ENCODE results near the gene ELFN2.

ELFN2 gene

DNA sequence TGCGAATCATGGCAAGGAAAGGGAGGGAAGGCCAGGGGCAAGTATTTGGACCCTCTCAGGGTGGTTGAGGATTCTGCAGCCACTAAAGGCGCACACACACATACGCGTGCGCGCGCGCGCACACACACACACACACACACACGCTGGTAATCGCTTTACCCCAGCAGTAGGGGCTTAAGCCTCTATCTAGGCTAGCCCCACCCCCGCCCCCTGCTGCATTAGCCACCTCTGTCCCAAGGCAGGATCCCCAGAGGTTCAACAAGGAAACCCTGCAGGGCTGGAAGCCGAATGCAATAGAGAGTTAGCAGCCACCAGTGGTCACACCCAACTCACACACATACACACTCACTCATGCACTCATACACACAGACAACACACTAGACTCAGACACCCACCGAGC is 28.6 kb upstream of the ELFN2 start:
- H3K4me3 ChIP-seq (ENCODE audit: low read depth, low read length) = no peak overlapping the region
- DNase-seq (ENCODE audit: low read depth) = no peak

DNA sequence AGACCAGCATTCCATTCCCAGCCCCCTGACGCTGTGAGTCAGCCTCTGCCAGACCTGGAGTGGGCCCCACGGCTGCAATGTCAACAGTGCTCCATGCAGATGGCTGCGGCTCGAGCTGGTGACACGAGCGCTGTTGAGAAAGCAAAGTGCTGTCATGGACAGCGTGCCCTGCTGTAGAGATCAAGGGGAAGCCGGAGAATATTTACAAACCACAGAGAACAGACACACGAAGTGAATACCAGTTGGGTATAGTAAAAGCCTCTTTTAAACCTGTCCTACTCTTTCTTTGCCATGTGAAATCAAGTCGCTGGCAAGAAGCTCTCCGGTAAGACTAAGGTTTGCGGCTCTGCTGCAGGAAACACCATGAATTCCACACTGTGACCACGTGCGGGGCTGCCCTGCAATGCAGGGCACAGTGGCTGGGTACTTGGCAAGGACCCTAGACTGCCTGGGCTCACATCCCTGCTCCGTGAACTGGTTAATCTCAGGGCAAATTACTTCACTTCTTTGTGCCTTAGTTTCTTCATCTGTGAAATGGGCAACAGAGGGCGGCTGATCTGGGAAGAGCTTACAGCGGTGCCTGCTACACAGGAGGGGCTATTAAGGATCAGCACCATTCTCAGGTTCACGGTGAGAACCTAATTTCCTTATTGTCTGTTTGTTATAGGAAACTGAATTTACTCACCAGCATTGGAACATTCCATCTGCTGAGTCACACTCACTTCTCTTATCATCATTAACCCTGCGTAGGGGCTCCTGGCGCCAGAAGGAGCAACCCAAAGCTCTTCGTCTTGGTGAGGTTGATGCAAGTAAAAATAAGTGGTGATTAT is 27.8 kb upstream of the ELFN2 start:
- no peak overlapping the region for H3K4me3 ChIP-seq (ENCODE audit: low read depth, low read length)
- peak; percentile 74 for DNase-seq (ENCODE audit: low read depth)

DNA sequence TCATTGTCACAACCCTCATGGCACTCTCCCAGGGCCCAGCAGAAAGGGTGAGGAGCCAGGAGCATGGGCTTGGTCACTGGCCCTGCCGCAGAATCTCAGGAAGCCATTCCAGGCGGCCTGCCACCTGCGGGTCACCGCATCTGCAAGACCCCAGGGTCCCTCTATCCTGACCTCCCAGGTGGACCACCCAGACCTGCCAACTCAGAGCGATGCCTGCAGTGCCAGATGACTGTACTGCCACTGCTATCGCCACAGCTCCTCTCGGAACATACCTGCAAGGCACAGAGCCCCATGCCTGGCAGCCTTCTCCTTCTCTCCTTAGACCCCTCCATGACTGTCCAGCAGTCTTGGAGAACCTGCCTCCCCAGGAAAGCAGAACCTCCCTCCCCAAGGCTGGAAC is 26.4 kb upstream of the ELFN2 start:
- no peak for DNase-seq (ENCODE audit: low read depth)
- no peak overlapping the region for H3K4me3 ChIP-seq (ENCODE audit: low read depth, low read length)

DNA sequence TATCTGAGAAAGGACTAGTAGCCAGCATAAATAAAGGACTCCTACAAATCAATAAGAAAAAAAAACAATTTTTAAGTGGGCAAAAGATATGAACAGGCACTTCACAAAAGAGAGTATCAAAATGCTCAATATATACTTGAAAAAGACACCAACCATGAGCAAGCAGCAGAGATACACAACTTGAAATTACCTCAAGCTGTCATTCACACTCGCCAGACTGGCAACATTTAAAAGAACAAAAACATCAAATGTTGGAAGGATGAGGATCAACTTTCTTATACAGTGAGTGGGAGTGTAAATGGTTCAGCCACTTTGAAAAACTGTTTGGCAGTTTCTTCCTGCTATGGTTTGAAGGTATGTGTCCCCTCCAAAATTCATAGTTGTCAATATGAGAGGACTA is 23.9 kb upstream of the ELFN2 start:
- no peak for DNase-seq (ENCODE audit: low read depth)

DNA sequence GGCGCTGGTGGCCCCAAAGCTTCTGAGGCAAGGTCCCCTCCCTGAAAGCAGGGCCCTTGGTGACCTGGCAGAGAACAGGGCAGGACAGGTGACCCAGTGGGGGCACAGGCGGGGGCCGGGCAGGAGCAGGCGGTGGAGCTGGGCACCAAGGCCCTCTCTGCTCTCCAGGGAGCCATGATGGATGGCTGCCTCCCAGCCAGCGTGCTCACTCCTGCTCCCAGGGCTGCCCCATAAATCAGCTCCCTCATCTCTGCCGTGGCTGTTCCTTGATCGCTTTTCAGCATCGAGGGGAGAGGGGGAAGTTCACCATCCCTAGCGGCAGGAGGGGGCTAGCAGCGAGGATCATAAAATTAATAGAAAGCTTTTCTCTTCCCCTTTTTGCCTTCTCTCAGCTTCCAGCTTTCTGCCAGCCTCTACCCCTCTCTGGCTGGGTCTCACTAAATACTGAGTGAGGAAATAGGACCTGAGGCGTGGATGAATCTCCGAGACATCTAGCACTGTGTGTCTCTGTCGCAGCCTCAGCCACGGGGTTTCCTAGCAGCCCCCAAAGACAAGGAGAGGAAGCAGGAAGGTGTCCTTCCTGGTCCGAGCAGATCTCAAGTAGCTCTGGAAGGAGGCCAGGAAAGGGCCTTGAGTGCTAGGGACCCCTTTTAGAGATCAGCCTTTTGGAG is 22.2 kb upstream of the ELFN2 start:
- DNase-seq (ENCODE audit: low read depth) = no peak
- no peak overlapping the region for H3K4me3 ChIP-seq (ENCODE audit: low read depth, low read length)

More for the DNA sequence above, 23.9 kb upstream of the ELFN2 start:
- no peak overlapping the region for H3K4me3 ChIP-seq (ENCODE audit: low read depth, low read length)

DNA sequence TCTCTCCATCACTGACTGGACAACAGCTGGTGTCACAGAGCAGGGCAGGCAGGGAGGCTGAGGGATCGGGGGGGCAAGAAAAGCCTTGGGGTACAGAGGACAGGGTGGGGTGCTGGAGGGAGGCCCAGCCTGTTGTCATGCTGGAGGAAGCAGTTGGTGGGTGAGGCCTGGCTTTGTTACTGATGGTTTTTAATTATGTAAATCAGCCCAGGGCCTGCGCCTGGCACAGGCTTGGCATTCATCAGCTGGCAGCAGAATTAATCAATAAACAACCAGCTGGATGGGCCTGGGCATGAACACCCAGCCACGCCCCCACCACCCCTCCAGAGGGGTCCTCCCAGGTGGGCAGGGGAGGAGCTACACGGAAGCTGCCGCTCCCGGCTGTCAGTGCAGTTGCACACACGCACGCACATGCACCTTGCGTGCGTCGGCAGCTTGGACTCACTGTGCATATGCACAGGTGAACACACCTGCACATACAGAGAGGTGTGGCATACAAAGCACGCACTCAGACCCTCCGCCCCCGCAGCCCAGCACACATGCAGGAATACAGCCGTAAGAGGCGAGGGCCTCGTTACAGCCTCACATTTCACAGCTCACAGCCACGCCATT is 21.3 kb upstream of the ELFN2 start:
- DNase-seq (ENCODE audit: low read depth) = no peak
- no peak overlapping the region for H3K4me3 ChIP-seq (ENCODE audit: low read depth, low read length)

DNA sequence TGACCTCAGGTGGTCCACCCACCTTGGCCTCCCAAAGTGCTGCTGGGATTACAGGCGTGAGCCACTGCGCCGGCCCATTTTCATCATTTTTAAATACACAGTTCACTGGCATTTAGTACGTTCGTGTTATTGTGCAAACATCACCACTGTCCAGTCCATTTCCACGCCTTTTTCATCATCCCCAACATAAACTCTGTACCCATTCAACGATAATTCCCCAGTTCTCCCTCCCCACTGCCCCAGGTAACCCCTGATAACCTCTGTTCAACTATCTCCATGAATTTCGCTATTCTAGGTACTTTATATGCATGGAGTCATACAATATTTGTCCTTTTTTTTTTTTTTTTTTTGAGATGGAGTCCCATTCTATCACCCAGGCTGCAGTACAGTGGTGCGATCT is 18.2 kb upstream of the ELFN2 start:
- no peak for DNase-seq (ENCODE audit: low read depth)
- no peak overlapping the region for H3K4me3 ChIP-seq (ENCODE audit: low read depth, low read length)

DNA sequence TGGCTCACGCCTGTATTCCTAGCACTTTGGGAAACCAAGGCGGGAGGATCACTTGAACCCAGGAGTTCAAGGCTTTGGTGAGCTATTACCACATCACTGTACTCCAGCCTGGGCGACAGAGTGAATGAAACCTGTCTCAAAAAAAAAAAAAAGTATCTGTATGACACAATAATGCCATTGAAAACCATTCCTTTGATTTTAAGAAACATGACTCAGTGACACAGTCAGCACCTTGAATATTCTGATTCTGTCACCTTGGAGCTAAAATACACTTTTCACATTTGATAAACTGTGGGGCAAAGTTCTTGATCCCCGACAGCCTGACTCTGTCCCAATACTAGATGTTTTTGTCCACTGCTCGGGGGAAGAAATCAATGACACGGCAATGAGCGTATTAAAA is 16.7 kb upstream of the ELFN2 start:
- no peak overlapping the region for H3K4me3 ChIP-seq (ENCODE audit: low read depth, low read length)
- no peak for DNase-seq (ENCODE audit: low read depth)

DNA sequence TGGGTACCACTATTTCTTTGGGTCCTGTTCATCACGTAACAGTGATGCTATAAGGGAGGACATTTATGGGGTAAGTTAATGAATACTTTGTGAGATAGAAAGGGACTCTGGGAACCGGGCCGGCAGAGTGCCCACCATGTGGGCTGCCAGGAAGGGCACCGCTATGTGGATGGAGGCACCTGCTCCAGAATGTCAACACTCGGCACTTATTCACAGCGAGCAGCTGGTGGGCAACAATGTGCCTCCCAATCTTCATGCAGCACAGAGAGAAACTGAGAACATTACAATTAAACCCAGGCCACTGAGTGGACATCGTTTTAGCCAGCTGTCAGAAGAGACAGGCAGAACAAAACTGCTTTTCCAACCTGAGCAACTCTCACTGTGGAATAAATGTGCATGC is 15.8 kb upstream of the ELFN2 start:
- no peak for DNase-seq (ENCODE audit: low read depth)

DNA sequence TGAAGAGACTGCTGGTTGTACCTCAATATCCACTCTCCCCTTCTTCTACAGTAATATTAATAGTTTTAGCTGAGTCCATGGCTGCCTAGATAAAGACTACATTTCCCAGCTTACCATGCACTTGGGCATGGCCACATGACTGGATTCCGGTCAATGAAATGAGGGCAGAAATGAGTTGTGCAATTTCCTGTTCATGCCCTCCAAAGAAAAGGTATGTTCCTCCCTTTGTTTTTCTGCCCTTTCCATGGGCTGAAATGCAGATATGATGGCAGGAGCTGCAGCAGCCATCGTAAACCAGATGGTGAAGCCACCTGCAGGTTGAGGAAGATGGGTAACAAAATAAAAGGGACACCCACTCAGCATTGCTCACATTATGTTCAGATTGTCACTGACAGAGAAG is 15.3 kb upstream of the ELFN2 start:
- DNase-seq (ENCODE audit: low read depth) = no peak
- no peak overlapping the region for H3K4me3 ChIP-seq (ENCODE audit: low read depth, low read length)

More for the DNA sequence above, 15.8 kb upstream of the ELFN2 start:
- no peak overlapping the region for H3K4me3 ChIP-seq (ENCODE audit: low read depth, low read length)

DNA sequence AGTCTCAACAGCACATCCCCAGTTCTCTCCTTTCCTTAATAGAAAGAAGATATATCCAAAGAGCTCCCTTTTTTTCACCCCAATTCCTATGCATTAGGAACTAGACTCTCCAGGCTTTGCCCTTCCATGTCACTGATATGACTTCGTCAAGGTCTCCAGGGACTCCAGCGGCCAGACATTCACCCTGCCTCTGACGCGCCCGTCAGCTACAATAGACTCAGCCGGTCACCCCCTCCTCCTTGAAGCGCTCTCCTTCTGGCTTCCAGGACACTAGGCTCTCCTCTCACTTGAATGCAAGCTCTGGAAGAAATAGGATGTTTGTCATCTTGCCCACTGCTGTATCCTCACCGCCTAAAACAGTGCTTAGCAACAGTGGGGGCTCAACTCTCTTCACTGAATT is 14.9 kb upstream of the ELFN2 start:
- no peak overlapping the region for H3K4me3 ChIP-seq (ENCODE audit: low read depth, low read length)
- DNase-seq (ENCODE audit: low read depth) = no peak

DNA sequence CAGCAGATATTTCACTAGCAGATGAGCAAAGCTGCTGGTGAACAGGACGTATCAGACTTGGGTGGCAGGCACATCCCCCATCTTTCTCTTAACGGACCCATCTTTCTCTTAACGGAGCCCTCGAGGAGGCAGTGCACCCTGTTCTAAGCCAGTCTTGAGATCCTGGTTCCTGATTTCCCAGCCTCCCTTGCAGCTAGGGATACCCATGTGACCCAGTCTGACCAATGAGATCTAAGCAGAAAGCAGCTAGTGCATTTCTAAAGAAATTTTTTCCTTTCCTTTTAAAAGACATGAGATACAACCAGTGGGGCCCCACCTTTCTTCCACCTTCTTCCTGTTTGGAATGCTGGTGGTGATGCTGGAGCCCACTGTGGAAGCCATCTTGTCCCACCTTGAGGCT is 13.6 kb upstream of the ELFN2 start:
- no peak for DNase-seq (ENCODE audit: low read depth)

DNA sequence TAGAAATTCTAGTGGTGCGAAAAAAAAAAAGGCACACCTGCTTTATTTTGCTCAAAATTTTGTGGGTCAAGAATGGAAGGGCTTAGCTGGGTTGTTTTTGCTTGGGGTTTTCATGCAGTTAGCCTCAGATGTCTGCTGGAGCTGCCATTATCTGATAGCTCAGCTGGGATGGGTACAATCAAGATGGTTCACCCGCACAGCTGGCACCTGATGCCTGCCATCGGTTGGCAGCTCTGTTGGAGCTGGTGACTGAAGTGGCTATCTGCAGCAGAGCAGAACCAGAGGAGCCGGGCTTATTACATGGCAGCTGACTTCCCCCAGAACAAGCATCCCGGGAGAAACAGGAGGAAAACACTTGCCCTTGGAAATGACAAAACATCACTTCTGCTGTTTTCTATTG is 12.1 kb upstream of the ELFN2 start:
- no peak for DNase-seq (ENCODE audit: low read depth)
- no peak overlapping the region for H3K4me3 ChIP-seq (ENCODE audit: low read depth, low read length)

More for the DNA sequence above, 13.6 kb upstream of the ELFN2 start:
- H3K4me3 ChIP-seq (ENCODE audit: low read depth, low read length) = no peak overlapping the region

DNA sequence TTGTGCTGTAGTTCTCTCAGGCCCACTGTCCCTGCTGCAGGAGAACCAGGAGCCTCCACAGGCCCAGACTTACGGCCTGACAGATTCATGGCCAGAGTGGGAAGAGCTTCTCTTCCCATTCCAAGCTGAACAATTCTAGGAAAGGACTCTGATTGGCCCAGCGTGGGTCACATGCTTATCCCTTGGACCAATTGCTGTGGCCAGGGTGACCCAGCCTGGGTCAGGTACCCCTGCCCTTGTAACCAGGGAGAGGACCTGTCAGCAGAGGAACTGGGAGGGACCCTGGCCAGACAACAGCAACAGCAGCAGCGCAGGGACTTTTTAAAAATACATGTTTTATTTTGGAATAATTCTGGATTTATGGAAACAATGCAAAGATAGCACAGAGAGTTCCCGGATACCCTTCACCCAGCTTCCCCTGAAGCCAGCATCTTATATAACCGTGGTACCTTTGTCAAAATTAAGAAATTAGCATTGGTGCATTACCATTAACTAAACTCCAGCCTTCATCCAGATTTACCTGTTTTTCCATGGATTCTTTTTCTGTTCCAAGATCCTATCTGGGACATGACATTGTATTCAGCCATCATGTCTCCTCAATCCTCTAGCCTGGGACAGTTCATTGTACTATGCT is 8.8 kb upstream of the ELFN2 start:
- no peak overlapping the region for H3K4me3 ChIP-seq (ENCODE audit: low read depth, low read length)

DNA sequence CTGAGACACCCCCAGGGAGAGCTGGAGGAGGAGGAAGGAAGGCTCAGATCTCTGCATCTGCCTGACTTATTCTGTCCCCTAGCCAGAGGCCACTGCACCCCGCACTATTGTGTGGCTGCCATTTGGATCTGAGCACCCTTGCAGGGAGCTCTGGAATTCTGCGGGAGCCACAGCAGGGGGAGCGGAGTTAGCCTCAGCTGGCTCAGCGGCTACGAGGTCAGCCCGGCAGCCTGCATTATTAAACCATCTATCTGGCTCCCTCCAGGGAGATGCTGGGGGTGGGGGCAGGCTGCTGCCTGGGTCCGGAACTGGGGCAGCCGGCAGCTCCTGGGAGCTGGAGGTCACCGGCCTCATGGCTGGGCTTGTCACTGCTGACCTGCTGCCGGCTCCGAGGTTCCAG is 6.5 kb upstream of the ELFN2 start:
- no peak for DNase-seq (ENCODE audit: low read depth)
- H3K4me3 ChIP-seq (ENCODE audit: low read depth, low read length) = no peak overlapping the region

More for the DNA sequence above, 8.8 kb upstream of the ELFN2 start:
- no peak for DNase-seq (ENCODE audit: low read depth)

DNA sequence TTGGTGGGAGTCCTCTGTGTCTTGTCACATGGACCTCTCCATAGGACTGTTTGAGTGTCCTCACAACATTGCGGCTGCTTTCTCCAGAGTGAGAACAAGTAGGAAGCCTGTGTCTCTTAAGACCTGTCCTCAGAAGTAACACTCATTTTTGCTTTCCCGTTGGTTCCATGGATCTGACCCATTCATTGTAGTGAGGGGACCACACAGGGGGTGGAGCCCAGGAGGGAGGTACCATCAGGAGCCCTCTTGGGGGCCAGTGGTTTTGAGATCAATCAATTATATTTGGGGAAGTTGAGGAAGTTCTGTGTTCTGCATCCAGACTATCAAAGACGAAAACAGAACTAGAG is 5.4 kb upstream of the ELFN2 start:
- H3K4me3 ChIP-seq (ENCODE audit: low read depth, low read length) = no peak overlapping the region
- DNase-seq (ENCODE audit: low read depth) = no peak

DNA sequence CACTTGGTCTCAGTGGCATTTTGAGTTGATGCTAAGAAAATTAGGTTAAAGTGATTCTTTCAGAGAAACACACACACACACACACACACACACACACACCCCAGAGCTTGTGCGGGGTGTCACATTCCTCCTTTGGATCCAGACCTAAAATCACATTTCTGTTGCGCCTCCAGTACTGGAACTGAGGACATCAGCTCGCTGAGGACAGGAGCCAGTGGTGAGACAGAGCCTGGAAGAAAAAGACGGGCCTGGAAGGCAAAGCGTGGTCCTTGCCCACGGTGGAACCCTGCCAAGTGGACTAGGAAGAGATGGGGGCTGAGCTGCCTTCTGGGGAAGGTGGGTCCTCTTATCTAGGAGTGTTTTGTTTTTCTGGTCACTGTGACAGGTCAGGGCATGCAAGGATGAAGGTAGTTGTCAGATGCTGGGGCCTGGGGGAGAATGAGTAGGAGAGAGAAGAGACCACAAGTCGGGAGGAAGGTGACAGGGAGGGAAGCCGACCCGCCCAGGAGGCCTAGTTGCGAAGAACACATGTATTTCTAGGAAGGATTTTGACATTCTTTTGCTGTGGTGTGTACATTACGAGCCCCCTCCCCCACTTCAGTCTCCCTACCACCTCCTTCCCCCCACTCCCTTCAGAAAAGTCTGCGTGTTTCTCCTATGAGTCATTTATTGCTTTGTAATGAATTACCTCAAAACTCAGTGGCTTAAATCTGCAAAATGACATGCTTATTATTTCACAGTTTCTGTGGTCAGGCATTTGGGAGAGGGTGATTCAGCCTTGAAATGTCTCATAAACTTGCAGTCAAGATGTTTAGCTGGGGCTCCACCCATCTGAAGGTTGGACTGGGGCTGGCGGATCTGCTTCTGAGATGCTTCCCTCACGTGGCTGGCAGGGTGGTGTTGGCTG is 4.8 kb upstream of the ELFN2 start:
- H3K4me3 ChIP-seq (ENCODE audit: low read depth, low read length) = no peak overlapping the region
- peak; percentile 95 for DNase-seq (ENCODE audit: low read depth)

DNA sequence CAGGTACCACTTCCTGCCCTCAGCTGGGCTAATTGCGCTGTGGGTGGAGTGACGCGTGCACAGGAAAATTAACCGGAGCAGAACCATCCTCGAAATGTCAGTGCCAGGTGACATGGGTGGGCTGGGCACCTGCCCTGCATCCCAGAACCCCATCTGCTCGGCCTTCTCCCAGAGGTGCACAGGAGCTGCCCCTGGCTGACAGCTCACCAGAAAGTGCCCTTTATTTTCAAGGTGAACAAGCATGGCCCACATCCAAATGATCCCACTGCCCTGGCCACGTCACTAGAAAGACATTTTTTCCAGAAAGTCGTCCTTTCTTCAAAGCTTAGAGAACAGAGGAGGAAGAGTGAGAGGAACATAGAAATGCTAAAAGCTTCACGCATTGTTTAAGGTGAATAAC is 4.1 kb upstream of the ELFN2 start:
- no peak for DNase-seq (ENCODE audit: low read depth)
- no peak overlapping the region for H3K4me3 ChIP-seq (ENCODE audit: low read depth, low read length)

DNA sequence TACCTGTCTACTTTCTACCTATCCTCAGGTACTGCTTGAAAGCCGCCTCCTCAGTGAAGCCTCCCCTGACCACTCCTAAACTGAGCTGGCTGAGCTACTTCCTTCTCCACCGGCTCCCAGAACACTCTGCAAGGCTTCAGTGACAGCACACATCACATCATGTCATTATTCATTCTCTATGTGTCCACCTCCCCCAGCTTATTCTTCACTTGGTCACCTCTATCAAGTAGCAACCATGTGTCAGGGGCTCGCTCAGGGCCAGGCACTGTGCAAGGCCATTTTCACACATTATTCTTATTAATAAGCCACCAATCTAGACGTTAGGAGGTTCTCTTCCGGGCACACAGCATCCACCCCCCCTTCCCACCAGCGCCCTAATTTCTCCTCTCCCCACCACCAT is 3.7 kb upstream of the ELFN2 start:
- H3K4me3 ChIP-seq (ENCODE audit: low read depth, low read length) = no peak overlapping the region
- DNase-seq (ENCODE audit: low read depth) = no peak

Data from skeletal muscle cell (primary cell).